ENCODE data around the gene PTRH1.

Gene PTRH1

GRCh38 chr9:127693143-127693542 lies 22.3 kb downstream of the PTRH1 start:
- no peak for DNase-seq

GRCh38 chr9:127692071-127692470 lies 23.4 kb downstream of the PTRH1 start:
- no peak for DNase-seq

GRCh38 chr9:127690735-127691134 lies 24.7 kb downstream of the PTRH1 start:
- no peak for DNase-seq

- no peak for DNase-seq
These were observed 26.0 kb downstream of the PTRH1 start for GRCh38 chr9:127689329-127690000.

- no peak for DNase-seq
These were observed 28.7 kb downstream of the PTRH1 start for GRCh38 chr9:127686461-127687393.

GRCh38 chr9:127684576-127684975 lies 30.9 kb downstream of the PTRH1 start:
- DNase-seq, result no peak

GRCh38 chr9:127683723-127684122 lies 31.7 kb downstream of the PTRH1 start:
- DNase-seq, result no peak

- no peak for DNase-seq
These were observed 32.9 kb downstream of the PTRH1 start for GRCh38 chr9:127682351-127683136.

- DNase-seq, result no peak
These were observed 34.6 kb downstream of the PTRH1 start for GRCh38 chr9:127680846-127681245.

- DNase-seq, result no peak
These were observed 35.2 kb downstream of the PTRH1 start for GRCh38 chr9:127680226-127680625.

GRCh38 chr9:127679506-127679905 lies 36.0 kb downstream of the PTRH1 start:
- no peak for DNase-seq

GRCh38 chr9:127676638-127677037 lies 38.8 kb downstream of the PTRH1 start:
- no peak for DNase-seq

GRCh38 chr9:127673234-127673633 lies 42.2 kb downstream of the PTRH1 start:
- no peak for DNase-seq

GRCh38 chr9:127667906-127668305 lies 47.6 kb downstream of the PTRH1 start:
- no peak for DNase-seq

GRCh38 chr9:127667127-127667844 lies 48.2 kb downstream of the PTRH1 start:
- no peak for DNase-seq

- DNase-seq, result peak; percentile 85
These were observed 50.6 kb downstream of the PTRH1 start for GRCh38 chr9:127664678-127665507.

GRCh38 chr9:127664324-127664677 lies 51.2 kb downstream of the PTRH1 start:
- DNase-seq, result no peak
